Smooth muscle cell of the umbilical artery (primary cell): ENCODE measurements around the gene KLF1. TPM values are rescaled to one million over a fixed set of nuclear protein-coding genes. Genes with fewer than 3 reads are reported as not detected.

ENCODE experiments used
- total RNA-seq: library from RNA; depleted of rRNA; stranded (reverse); fragments of >200 nt; gene quantifications from 2 replicates; pipeline ENCODE4 v1.2.3, GENCODE V29; 2014

The KLF1 gene
- not detected in 2 replicates for total RNA-seq

GRCh38 chr19:12886969-12887747, at the start of gene KLF1:
KLF1 (minus strand) TSS chr19:12887201; CDS start chr19:12887140, 61 bp downstream.

DNA sequence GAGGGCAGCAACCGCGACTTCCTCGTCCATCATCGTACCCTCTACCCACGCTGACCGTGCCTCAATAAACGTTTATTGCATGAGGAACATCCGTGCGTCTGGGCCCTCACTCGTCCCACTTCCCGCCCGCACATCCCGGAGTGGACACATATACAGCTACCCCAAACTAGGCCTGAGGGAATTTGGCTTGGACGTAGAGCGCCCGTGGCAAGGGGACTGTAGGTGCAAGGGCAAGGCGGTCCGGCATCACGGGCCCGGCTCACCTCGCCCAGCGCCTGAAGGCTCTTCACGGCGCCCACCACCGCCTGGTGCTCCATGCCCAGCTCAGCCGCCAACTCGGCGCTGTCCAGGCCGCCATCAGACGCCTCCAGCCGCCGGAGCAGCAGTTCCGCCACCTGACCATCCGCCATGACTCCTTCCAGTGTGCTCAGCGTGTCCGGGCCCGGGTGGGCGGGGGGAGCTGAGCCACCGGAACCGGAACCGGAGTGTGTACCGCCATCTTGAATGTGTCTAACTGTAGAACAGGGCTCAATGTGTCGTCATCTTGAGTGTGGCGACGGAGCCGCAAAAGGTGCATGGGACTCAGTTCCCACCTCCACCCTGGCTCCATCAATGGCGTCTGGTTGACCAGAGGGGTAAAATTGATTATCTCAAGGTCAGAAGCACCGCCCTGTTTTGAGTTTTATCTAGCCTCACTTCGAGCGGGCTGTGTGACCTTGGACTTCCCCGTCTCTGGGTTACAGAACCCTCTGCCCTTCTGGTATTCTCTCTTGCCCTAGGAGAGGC, 46.5 kb upstream of the KLF1 start, which contains the start of gene FARSA:
Gene FARSA, minus strand, starts transcription at position 425 of the 786 bp plus-strand sequence. Its CDS starts 15 bp downstream, at position 410.

GRCh38 chr19:12890787-12891552, 4.0 kb upstream of the KLF1 start, which contains the start of gene GCDH:
GCDH (plus strand) TSS chr19:12891160; CDS start chr19:12891305, 145 bp downstream.

GRCh38 chr19:12881172-12881808, 5.7 kb downstream of the KLF1 start, which contains the start of gene DNASE2:
DNASE2 (minus strand) TSS chr19:12881449; CDS start chr19:12881375, 74 bp downstream.

GRCh38 chr19:12838182-12838885, 48.7 kb downstream of the KLF1 start, which contains the start of gene MAST1:
MAST1 (plus strand) TSS chr19:12838515; CDS start chr19:12838573, 58 bp downstream.

GRCh38 chr19:12834566-12834943, 52.4 kb downstream of the KLF1 start, which contains the start of gene RTBDN:
RTBDN (minus strand) TSS chr19:12834579; CDS start chr19:12829979, 4,600 bp downstream.

Other genes starting within 250 kb of the KLF1 start
- gene MAN2B1, start 220.5 kb downstream of the KLF1 start, total RNA-seq, result 41.3 and 47.9 TPM in 2 replicates
- gene WDR83, start 220.4 kb downstream of the KLF1 start, total RNA-seq, result 10.2 and 10.7 TPM in 2 replicates
- gene DHPS, start 205.3 kb downstream of the KLF1 start, total RNA-seq, result 43.8 and 51.4 TPM in 2 replicates
- not detected in 2 replicates for gene GNG14, start 199.2 kb downstream of the KLF1 start, total RNA-seq
- gene FBXW9, start 190.6 kb downstream of the KLF1 start, total RNA-seq, result 4.6 and 4.8 TPM in 2 replicates
- gene TNPO2, start 163.3 kb downstream of the KLF1 start, total RNA-seq, result 35.6 and 65.1 TPM in 2 replicates
- 82.2 and 89.1 TPM in 2 replicates for gene TRIR, start 152.5 kb downstream of the KLF1 start, total RNA-seq
- gene GET3, start 149.7 kb downstream of the KLF1 start, total RNA-seq, result 51.1 and 61.2 TPM in 2 replicates
- not detected in 2 replicates for gene BEST2, start 135.4 kb downstream of the KLF1 start, total RNA-seq
- gene HOOK2, start 111.6 kb downstream of the KLF1 start, total RNA-seq, result 12.5 and 19.4 TPM in 2 replicates
- 60.2 and 68.0 TPM in 2 replicates for gene JUNB, start 95.7 kb downstream of the KLF1 start, total RNA-seq
- gene PRDX2, start 85.4 kb downstream of the KLF1 start, total RNA-seq, result 184 and 256 TPM in 2 replicates
- not detected in 2 replicates for gene THSD8, start 85.1 kb downstream of the KLF1 start, total RNA-seq
- 7.1 and 23.5 TPM in 2 replicates for gene RNASEH2A, start 80.6 kb downstream of the KLF1 start, total RNA-seq
- gene RTBDN, start 52.6 kb downstream of the KLF1 start, total RNA-seq, result not detected in 2 replicates
- gene MAST1, start 48.7 kb downstream of the KLF1 start, total RNA-seq, result 0.28 TPM in 1 of 2 replicates, not detected in the other
- 22.2 and 48.1 TPM in 2 replicates for gene DNASE2, start 5.8 kb downstream of the KLF1 start, total RNA-seq
- 23.7 and 43.4 TPM in 2 replicates for gene GCDH, start 4.0 kb upstream of the KLF1 start, total RNA-seq
- not detected in 2 replicates for gene SYCE2, start 32.1 kb upstream of the KLF1 start, total RNA-seq
- 52.6 and 95.9 TPM in 2 replicates for gene FARSA, start 46.5 kb upstream of the KLF1 start, total RNA-seq
- gene CALR, start 51.4 kb upstream of the KLF1 start, total RNA-seq, result 1,991 and 2,815 TPM in 2 replicates
- gene RAD23A, start 58.7 kb upstream of the KLF1 start, total RNA-seq, result 52.6 and 88.1 TPM in 2 replicates
- 12.6 and 13.4 TPM in 2 replicates for gene GADD45GIP1, start 70.0 kb upstream of the KLF1 start, total RNA-seq
- not detected in 2 replicates for gene DAND5, start 82.4 kb upstream of the KLF1 start, total RNA-seq
- 29.7 and 62.5 TPM in 2 replicates for gene NFIX, start 108.3 kb upstream of the KLF1 start, total RNA-seq
- gene LYL1, start 215.7 kb upstream of the KLF1 start, total RNA-seq, result 3.8 and 5.0 TPM in 2 replicates
- 27.9 and 48.8 TPM in 2 replicates for gene TRMT1, start 229.5 kb upstream of the KLF1 start, total RNA-seq
- 40.1 and 147 TPM in 2 replicates for gene NACC1, start 231.1 kb upstream of the KLF1 start, total RNA-seq